IMR-90 (cell line): ENCODE data around the gene CUL9. TPM values are rescaled to one million over a fixed set of nuclear protein-coding genes. Genes with fewer than 3 reads are reported as not detected.

Source experiments
- ATAC-seq: fragments of 200-7000 bp; cut with Tn5 transposase; 2 replicates; pipeline ENCODE4 v1.9.1; 2020; ENCODE audit warnings: low read depth, mild to moderate bottlenecking, moderate library complexity
- BruUV-seq: library from RNA; stranded (reverse); fragments of 400-500 nt; replicated peaks from 2 replicates; lab custom pipeline; 2021; lab: Mats Ljungman, UMichigan
- CTCF ChIA-PET: fragments of 300-600 bp; formaldehyde crosslinking; extraction: SDS; loops from one replicate; lab custom pipeline; 2021; ENCODE audit warnings: antibody characterized with exemption; lab: Yijun Ruan, JAX
- POLR2A ChIA-PET: fragments of 300-600 bp; sonication (Branson Sonifier 250); formaldehyde crosslinking; loops from one replicate; lab custom pipeline; 2022; ENCODE audit warnings: antibody characterized with exemption; ENCODE audit not compliant: unreplicated experiment; lab: Charles Lee
- DNase-seq: peaks from one replicate; pipeline ENCODE4 v3.0.0; 2013
- H2AFZ ChIP-seq: replicated peaks from 2 replicates; pipeline ENCODE3; 2013; ENCODE audit warnings: low read length, mild to moderate bottlenecking; ENCODE audit not compliant: poor library complexity
- H2AK5ac ChIP-seq: 2 replicates; pipeline ENCODE4 v1.6.1; 2013; ENCODE audit warnings: low read depth, low read length, inconsistent platforms
- H2AK9ac ChIP-seq: replicated peaks from 2 replicates; pipeline ENCODE3; 2013; ENCODE audit warnings: mild to moderate bottlenecking, low read depth, low read length, moderate library complexity; ENCODE audit not compliant: poor library complexity
- H2BK120ac ChIP-seq: 2 replicates; pipeline ENCODE4 v1.6.1; 2013; ENCODE audit warnings: low read depth, low read length, inconsistent platforms
- H2BK15ac ChIP-seq: 3 replicates; pipeline ENCODE4 v1.6.1; 2013; ENCODE audit warnings: low read depth, low read length, inconsistent platforms
- H2BK20ac ChIP-seq: 2 replicates; pipeline ENCODE4 v1.6.1; 2013; ENCODE audit warnings: low read depth, mild to moderate bottlenecking, inconsistent platforms, low read length, moderate library complexity
- H2BK5ac ChIP-seq: 2 replicates; pipeline ENCODE4 v1.6.1; 2013; ENCODE audit warnings: mild to moderate bottlenecking, low read depth, low read length, inconsistent platforms; ENCODE audit not compliant: poor library complexity, severe bottlenecking
- H3K14ac ChIP-seq: replicated peaks from 2 replicates; pipeline ENCODE4 v1.6.1; 2013; ENCODE audit warnings: low read depth, low read length, inconsistent platforms
- H3K18ac ChIP-seq: 2 replicates; pipeline ENCODE4 v1.6.1; 2013; ENCODE audit warnings: low read depth, low read length, control low read depth
- H3K23ac ChIP-seq: 2 replicates; pipeline ENCODE4 v1.6.1; 2013; ENCODE audit warnings: low read depth, low read length, inconsistent platforms
- H3K27ac ChIP-seq: 2 replicates; pipeline ENCODE4 v1.5.1; 2013; ENCODE audit warnings: mild to moderate bottlenecking, control low read depth, low read length; ENCODE audit not compliant: insufficient read depth
- H3K27me3 ChIP-seq: 2 replicates; pipeline ENCODE4 v1.6.1; 2013; ENCODE audit warnings: low read length; ENCODE audit not compliant: control insufficient read depth, insufficient read depth
- H3K36me3 ChIP-seq: 2 replicates; pipeline ENCODE4 v1.6.1; 2013; ENCODE audit warnings: low read length, mixed read lengths; ENCODE audit not compliant: control insufficient read depth, insufficient read depth
- H3K4ac ChIP-seq: 2 replicates; pipeline ENCODE4 v1.6.1; 2013; ENCODE audit warnings: low read depth, low read length, inconsistent platforms
- H3K4me1 ChIP-seq: 2 replicates; pipeline ENCODE4 v1.6.1; 2013; ENCODE audit warnings: low read length, mixed read lengths; ENCODE audit not compliant: control insufficient read depth, insufficient read depth
- H3K4me2 ChIP-seq: 2 replicates; pipeline ENCODE4 v1.6.1; 2013; ENCODE audit warnings: low read depth, mild to moderate bottlenecking, control low read depth, low read length, moderate library complexity
- H3K4me3 ChIP-seq: 2 replicates; pipeline ENCODE4 v1.5.1; 2013; ENCODE audit warnings: low read depth, mild to moderate bottlenecking, control low read depth, low read length, moderate library complexity; ENCODE audit not compliant: insufficient read depth
- H3K56ac ChIP-seq: 2 replicates; pipeline ENCODE4 v1.6.1; 2013; ENCODE audit warnings: low read length, inconsistent platforms; ENCODE audit not compliant: insufficient read depth; ENCODE audit errors: extremely low read depth
- H3K79me1 ChIP-seq, 2 experiments: 2 replicates each; pipeline ENCODE4 v1.6.1; 2013; ENCODE audit warnings: low read length in 2 of 2, inconsistent platforms in 1 of 2, low read depth in 1 of 2
- H3K9ac ChIP-seq: 2 replicates; pipeline ENCODE4 v1.6.1; 2013; ENCODE audit warnings: low read depth, low read length, control low read depth
- H3K9me1 ChIP-seq: 2 replicates; pipeline ENCODE4 v1.6.1; 2013; ENCODE audit warnings: low read length, inconsistent platforms; ENCODE audit not compliant: insufficient read depth
- H3K9me3 ChIP-seq: 2 replicates; pipeline ENCODE4 v1.6.1; 2013; ENCODE audit warnings: low read length; ENCODE audit not compliant: control insufficient read depth, insufficient read depth
- H4K20me1 ChIP-seq: 2 replicates; pipeline ENCODE4 v1.6.1; 2013; ENCODE audit warnings: low read length, inconsistent platforms; ENCODE audit not compliant: insufficient read depth
- H4K5ac ChIP-seq: 2 replicates; pipeline ENCODE4 v1.6.1; 2013; ENCODE audit warnings: mild to moderate bottlenecking, low read depth, low read length, control low read depth
- H4K8ac ChIP-seq, 2 experiments: 2 replicates each; pipeline ENCODE4 v1.6.1; 2013; ENCODE audit warnings: low read depth in 2 of 2, low read length in 2 of 2, control low read depth in 1 of 2, inconsistent platforms in 1 of 2
- H4K91ac ChIP-seq: 2 replicates; pipeline ENCODE4 v1.6.1; 2013; ENCODE audit warnings: low read depth, low read length, inconsistent platforms; ENCODE audit not compliant: insufficient read depth
- BHLHE40 ChIP-seq: fragments of 150-350 bp; IDR thresholded peaks from 2 replicates; pipeline ENCODE4 v1.6.1; 2016; ENCODE audit warnings: mild to moderate bottlenecking, low read depth, low read length
- CEBPB ChIP-seq: IDR thresholded peaks from 2 replicates; pipeline ENCODE4 v1.6.1; 2012; ENCODE audit warnings: low read depth, low read length, improper control_type of control experiment
- MAZ ChIP-seq: IDR thresholded peaks from 2 replicates; pipeline ENCODE4 v1.6.1; 2012; ENCODE audit warnings: low read depth, mild to moderate bottlenecking, low read length, improper control_type of control experiment, moderate library complexity, borderline replicate concordance
- RCOR1 ChIP-seq: IDR thresholded peaks from 2 replicates; pipeline ENCODE4 v1.6.1; 2012; ENCODE audit warnings: mild to moderate bottlenecking, low read length, improper control_type of control experiment; ENCODE audit not compliant: insufficient replicate concordance
- WGBS, 2 experiments: methylation state at CpG; one replicate each; pipeline versions ENCODE4 v1.1.5 to v1.1.7; 2013; ENCODE audit warnings: missing lambda C conversion rate in 2 of 2; ENCODE audit not compliant: insufficient read length in 1 of 2; ENCODE audit errors: extremely low coverage in 2 of 2; 5-methylcytosine and 5-hydroxymethylcytosine counted together
- dilution Hi-C: fragments of 300-500 bp; cut with HindIII; formaldehyde crosslinking; loops from one replicate; pipeline ENCODE4 v1.14.3; 2018; ENCODE audit warnings: low sequenced_read_pairs; ENCODE audit not compliant: unreplicated experiment
- in situ Hi-C: fragments of 300-500 bp; cut with MboI; formaldehyde crosslinking; loops from 3 replicates; pipeline ENCODE4 v1.14.3; 2019; ENCODE audit warnings: low sequenced_read_pairs, inconsistent platforms, mixed read lengths
- intact Hi-C: fragments of 100-400 bp; cut with micrococcal nuclease; formaldehyde crosslinking; loops from 2 replicates; pipeline ENCODE4 v1.10.0; 2022
- polyA plus RNA-seq, 3 experiments: library from polyadenylated mRNA; depleted of rRNA; stranded (reverse); fragments of >200 nt; gene quantifications; 2 replicates each; pipeline ENCODE4 v1.2.3, GENCODE V29; 2012; ENCODE audit warnings: low replicate concordance in 1 of 3
- total RNA-seq: library from RNA; depleted of rRNA; stranded (reverse); fragments of >200 nt; gene quantifications from 2 replicates; pipeline ENCODE4 v1.2.3, GENCODE V29; 2012
- TF ChIP-seq, protein P1 (sequence below): fragments of 150-350 bp; IDR thresholded peaks from 2 replicates; pipeline ENCODE4 v1.6.1; 2016; ENCODE audit warnings: low read depth, mild to moderate bottlenecking, low read length, moderate library complexity, borderline replicate concordance

CUL9 gene
- total and polyA plus RNA-seq, 2 of the 4 experiments (the other 2 are of a cell fraction), result 7.7 to 19.5 TPM

GRCh38 chr6:43243664-43244321 lies 61.8 kb downstream of the CUL9 start:
- H3K56ac ChIP-seq, result no peak overlapping the region
- H2BK20ac ChIP-seq, result no peak overlapping the region
- H4K20me1 ChIP-seq, result no peaks in the 10 kb centered on the region
- H2AFZ ChIP-seq, result no peak overlapping the region
- ChIA-PET CTCF (no interaction called here), POLR2A (no interaction called here)
- no peak overlapping the region for H2BK15ac ChIP-seq
- H3K14ac ChIP-seq, result no peak overlapping the region
- ATAC-seq (no peak), DNase-seq (no peak)
- no peak overlapping the region for H2BK120ac ChIP-seq
- H3K4me2 ChIP-seq, result no peak overlapping the region
- dilution Hi-C loops (no loop called here), in situ Hi-C loops (no loop called here), intact Hi-C loops (no loop called here)
- no peak overlapping the region for H3K9ac ChIP-seq
- no peak overlapping the region for H4K5ac ChIP-seq
- WGBS, 2 experiments, result 9% methylated on average over 24 of the region's 37 CpGs; no CpG with 5 or more reads in 1 of the 2 experiments
- H4K8ac ChIP-seq, result no peak overlapping the region
- H3K79me1 ChIP-seq, result no peaks in the 10 kb centered on the region
- no peak overlapping the region for H4K91ac ChIP-seq
- H3K4me1 ChIP-seq, result no peaks in the 10 kb centered on the region; the same call in 1 of the 2 replicates
- peaks cover 72% of the 10 kb centered on the region for H3K27me3 ChIP-seq
- peaks cover 6% of the 10 kb centered on the region for H3K9me3 ChIP-seq
- no peak overlapping the region for H3K4ac ChIP-seq
- no peaks in the 10 kb centered on the region for H3K36me3 ChIP-seq
- no peak overlapping the region for H2AK9ac ChIP-seq
- no peak overlapping the region for H3K23ac ChIP-seq
- H3K4me3 ChIP-seq, result no peak overlapping the region
- BruUV-seq, result no TSS peak
- H3K27ac ChIP-seq, result no peak overlapping the region
- 0 out of 2 replicates have a peak, but pooled peaks cover 4% of the 10 kb centered on the region for H3K9me1 ChIP-seq
- no peak overlapping the region for H2AK5ac ChIP-seq
- TF ChIP-seq, protein P1, sequence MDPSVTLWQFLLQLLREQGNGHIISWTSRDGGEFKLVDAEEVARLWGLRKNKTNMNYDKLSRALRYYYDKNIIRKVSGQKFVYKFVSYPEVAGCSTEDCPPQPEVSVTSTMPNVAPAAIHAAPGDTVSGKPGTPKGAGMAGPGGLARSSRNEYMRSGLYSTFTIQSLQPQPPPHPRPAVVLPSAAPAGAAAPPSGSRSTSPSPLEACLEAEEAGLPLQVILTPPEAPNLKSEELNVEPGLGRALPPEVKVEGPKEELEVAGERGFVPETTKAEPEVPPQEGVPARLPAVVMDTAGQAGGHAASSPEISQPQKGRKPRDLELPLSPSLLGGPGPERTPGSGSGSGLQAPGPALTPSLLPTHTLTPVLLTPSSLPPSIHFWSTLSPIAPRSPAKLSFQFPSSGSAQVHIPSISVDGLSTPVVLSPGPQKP, result no peak
- TF ChIP-seq CEBPB (no peak), RCOR1 (no peak), MAZ (no peak), BHLHE40 (no peak)
- H3K18ac ChIP-seq, result no peak overlapping the region
- no peak overlapping the region for H2BK5ac ChIP-seq
